Left forelimb (tissue), 1 donor: ENCODE measurements around the gene PKMYT1.
"Not testable (repeated sequence)": the region's sequence is repeated elsewhere in the genome, so short reads cannot be mapped to it uniquely, and the experiment has no call there.

Source experiments
- DNase-seq: peaks from one replicate; pipeline ENCODE4 v3.0.0-alpha.2; 2018; ENCODE audit warnings: low spot score

PKMYT1 gene

DNA sequence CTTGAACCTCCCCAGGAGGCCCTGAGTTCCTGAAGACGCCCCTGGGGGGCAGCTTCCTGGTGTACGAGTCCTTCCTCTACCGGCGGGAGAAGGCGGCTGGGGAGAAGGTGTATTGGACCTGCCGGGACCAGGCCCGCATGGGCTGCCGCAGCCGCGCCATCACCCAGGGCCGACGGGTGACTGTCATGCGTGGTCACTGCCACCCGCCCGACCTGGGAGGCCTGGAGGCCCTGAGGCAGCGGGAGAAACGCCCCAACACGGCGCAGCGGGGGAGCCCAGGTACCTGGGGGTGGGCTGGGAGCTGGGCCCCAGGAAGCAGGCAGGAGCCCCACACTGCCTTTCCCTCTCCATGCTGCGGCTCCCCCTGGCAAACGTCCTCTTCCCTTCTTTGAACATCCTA is 46.5 kb downstream of the PKMYT1 start:
- DNase-seq = no peak

- no peak for DNase-seq
Observed at GRCh38 chr16:2933136-2933535, 47.1 kb downstream of the PKMYT1 start.

DNA sequence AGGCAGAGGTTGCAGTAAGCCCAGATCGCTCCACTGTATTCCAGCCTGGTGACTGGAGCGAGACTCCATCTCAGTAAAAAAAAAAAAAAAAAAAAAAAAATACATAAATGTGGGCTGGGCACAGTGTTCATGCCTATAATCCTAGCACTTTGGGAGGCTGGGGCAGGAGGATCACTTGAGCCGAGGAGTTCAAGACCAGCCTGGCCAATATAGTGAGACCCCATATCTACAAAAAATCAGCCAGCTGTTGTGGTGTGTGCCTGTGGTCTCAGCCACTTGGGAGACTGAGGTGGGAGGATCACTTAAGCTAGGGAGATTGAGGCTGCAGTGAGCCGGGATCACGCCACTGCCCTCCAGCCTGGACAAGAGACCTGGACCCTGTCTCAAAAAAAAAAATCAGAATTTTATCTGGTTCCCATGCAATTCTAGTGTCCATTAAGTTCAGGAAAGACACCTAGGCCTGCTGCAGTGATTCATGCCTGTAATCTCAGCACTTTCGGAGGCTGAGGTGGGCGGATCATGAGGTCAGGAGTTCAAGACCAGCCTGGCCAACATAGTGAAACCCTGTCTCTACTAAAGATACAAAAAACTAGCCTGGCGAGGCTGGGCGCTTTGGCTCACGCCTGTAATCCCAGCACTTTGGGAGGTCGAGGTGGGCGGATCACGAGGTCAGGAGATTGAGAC is 48.9 kb downstream of the PKMYT1 start:
- DNase-seq = not testable (repeated sequence)

DNA sequence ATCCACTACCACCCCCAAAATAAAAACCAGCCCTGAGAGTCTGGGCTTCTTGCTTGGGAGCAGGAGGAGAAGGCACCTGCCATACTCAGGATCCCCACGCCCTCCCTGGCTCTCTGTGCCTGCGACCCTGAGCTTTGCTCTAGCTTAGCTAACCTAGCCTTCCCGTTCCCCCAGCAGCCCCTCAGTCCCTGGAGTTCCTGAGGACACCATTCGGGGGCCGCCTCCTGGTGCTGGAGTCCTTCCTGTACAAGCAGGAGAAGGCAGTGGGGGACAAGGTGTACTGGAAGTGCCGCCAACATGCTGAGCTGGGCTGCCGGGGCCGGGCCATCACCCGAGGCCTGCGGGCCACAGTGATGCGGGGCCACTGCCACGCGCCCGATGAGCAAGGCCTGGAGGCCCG is 50.0 kb downstream of the PKMYT1 start:
- no peak for DNase-seq

DNA sequence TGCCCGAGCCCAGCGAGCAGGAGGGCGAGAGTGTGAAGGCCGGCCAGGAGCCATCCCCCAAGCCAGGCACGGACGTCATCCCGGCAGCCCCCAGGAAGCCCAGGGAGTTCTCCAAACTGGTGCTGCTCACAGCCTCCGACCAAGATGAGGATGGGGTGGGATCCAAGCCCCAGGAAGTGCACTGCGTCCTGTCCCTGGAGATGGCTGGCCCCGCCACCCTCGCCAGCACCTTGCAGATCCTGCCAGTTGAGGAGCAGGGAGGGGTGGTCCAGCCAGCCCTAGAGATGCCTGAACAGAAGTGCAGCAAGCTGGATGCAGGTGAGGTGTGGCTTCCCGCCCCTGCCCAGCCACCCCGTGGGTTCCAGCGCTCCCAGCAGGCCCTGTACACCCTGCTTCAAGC is 50.6 kb downstream of the PKMYT1 start:
- no peak for DNase-seq

- no peak for DNase-seq
Observed at GRCh38 chr16:2928796-2929195, 51.5 kb downstream of the PKMYT1 start.

GRCh38 chr16:2928151-2928550 is 52.1 kb downstream of the PKMYT1 start:
- not testable (repeated sequence) for DNase-seq

- no peak for DNase-seq
Observed at GRCh38 chr16:2927010-2927646, 53.1 kb downstream of the PKMYT1 start.

GRCh38 chr16:2926650-2926999 is 53.6 kb downstream of the PKMYT1 start:
- DNase-seq = no peak

- no peak for DNase-seq
Observed at GRCh38 chr16:2925951-2926649, 54.1 kb downstream of the PKMYT1 start.

DNA sequence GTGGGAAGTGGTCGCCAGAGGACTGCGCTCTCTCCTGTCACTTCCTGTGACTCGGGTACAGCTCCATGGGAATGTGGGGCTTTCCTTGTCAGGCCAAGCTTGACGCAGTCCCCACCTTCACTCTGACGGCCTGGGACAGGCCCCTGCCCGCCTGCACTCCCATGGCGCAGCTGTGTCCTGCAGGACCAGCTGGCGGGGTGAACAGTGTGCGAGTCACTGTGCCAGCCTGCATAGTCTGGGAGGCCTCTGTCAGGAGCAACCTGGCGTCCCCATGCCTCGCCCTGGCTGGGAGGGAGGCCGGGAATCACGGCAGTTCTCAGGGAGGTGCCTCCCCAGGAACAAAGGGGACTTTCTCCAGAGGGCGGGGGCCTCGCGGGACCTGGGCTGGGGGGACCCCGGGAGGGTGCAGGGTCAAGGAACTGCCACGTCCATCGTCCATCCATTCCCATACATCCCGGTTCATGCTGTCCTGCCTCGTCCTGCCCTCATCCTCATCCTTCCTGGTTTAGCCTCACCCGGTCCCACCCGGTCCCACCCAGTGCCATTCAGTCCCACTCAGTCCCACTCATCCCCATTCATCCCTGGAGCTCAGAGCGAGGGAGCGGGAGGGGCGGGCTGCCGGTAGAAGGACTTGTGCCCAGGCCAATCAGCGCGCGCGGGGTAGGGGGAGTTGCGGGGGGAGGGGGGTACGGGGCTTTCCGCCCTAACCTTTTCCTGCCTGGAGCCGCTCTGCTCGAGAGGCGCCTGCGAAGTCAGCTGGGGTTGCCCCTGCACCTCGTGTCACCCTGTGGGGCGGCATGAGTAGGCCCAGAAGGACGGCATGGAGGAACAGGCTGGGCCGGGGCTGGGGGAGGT is 55.1 kb downstream of the PKMYT1 start:
- DNase-seq = no peak

DNA sequence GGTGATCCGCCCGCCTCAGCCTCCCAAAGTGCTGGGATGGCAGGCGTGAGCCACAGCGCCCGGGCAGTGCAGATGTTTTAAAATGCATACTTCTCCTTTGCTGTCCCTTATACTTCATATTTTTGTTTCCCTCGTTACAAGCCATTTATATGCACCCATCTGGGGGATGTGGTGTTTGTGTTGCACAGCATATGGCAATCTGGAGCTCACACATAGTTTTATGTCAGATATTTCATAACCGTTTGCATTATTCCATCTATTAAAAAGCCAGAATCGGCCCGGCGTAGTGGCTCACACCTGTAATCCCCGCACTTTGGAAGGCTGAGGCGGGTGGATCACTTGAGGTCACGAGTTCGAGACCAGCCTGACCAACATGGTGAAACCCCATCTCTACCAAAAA is 56.8 kb downstream of the PKMYT1 start:
- DNase-seq = no peak
